CD4-positive, CD25-positive, alpha-beta regulatory T cell (primary cell): Measurements from ENCODE around the gene SPRN. TPM values are rescaled to one million over a fixed set of nuclear protein-coding genes. Genes with fewer than 3 reads are reported as not detected.

Experiments
- ATAC-seq, 2 donors: fragments of 150-1000 bp; cut with Tn5 transposase; one replicate each; pipeline ENCODE4 v1.10.0; 2021; ENCODE audit warnings: low read depth in 2 of 2, moderate number of reproducible peaks in 2 of 2, moderate library complexity in 1 of 2
- DNase-seq, 3 donors: peaks; one replicate each; pipeline versions ENCODE4 v3.0.0 to v3.0.0-alpha.2; 2012 to 2022; ENCODE audit warnings: mixed read lengths in 1 of 3
- H3K27ac ChIP-seq: one replicate; pipeline ENCODE4 v1.7.0; 2013; ENCODE audit warnings: mild to moderate bottlenecking, low read length; ENCODE audit not compliant: insufficient read depth, poor library complexity, severe bottlenecking
- H3K27me3 ChIP-seq: one replicate; pipeline ENCODE4 v1.7.0; 2013; ENCODE audit warnings: low read length; ENCODE audit not compliant: control insufficient read depth, insufficient read depth
- H3K36me3 ChIP-seq: one replicate; pipeline ENCODE4 v1.7.0; 2013; ENCODE audit warnings: mild to moderate bottlenecking, low read length, moderate library complexity; ENCODE audit not compliant: control insufficient read depth, insufficient read depth
- H3K4me1 ChIP-seq: 2 replicates; pipeline ENCODE4 v1.7.0; 2013; ENCODE audit warnings: mild to moderate bottlenecking, low read length; ENCODE audit not compliant: insufficient read depth, control insufficient read depth, poor library complexity, severe bottlenecking
- H3K4me3 ChIP-seq: one replicate; pipeline ENCODE4 v1.7.0; 2013; ENCODE audit warnings: low read depth, mild to moderate bottlenecking, low read length, moderate library complexity
- H3K9me3 ChIP-seq, 2 experiments: 1 replicate in 1 of 2; 2 replicates in 1 of 2; pipeline ENCODE4 v1.7.0; 2013; ENCODE audit warnings: low read length in 2 of 2, mild to moderate bottlenecking in 1 of 2, moderate library complexity in 1 of 2; ENCODE audit not compliant: control insufficient read depth in 2 of 2
- H3K27ac Mint-ChIP-seq, 3 donors: one replicate each; pipeline ENCODE4 v1.8.0; 2020 to 2022; ENCODE audit warnings: mild to moderate bottlenecking in 3 of 3, mixed read lengths in 3 of 3, moderate library complexity in 2 of 3
- H3K27me3 Mint-ChIP-seq: one replicate; pipeline ENCODE4 v1.8.0; 2022; ENCODE audit warnings: mild to moderate bottlenecking, mixed read lengths
- H3K36me3 Mint-ChIP-seq: one replicate; pipeline ENCODE4 v1.8.0; 2020; ENCODE audit warnings: mixed read lengths
- H3K4me1 Mint-ChIP-seq, 4 donors: one replicate each; pipeline ENCODE4 v1.8.0; 2020 to 2022; ENCODE audit warnings: mixed read lengths in 4 of 4, mild to moderate bottlenecking in 1 of 4
- H3K4me3 Mint-ChIP-seq, 4 donors: one replicate each; pipeline ENCODE4 v1.8.0; 2020 to 2022; ENCODE audit warnings: mild to moderate bottlenecking in 4 of 4, mixed read lengths in 4 of 4, moderate library complexity in 3 of 4
- H3K9me3 Mint-ChIP-seq, 7 donors: one replicate each; pipeline ENCODE4 v1.8.0; 2020 to 2022; ENCODE audit warnings: mixed read lengths in 7 of 7, mild to moderate bottlenecking in 3 of 7, moderate library complexity in 2 of 7
- polyA plus RNA-seq, 4 donors: library from polyadenylated mRNA; unstranded; fragments of 300-500 nt; fragmentation: Illumina TruSeq; gene quantifications; one replicate each; pipeline ENCODE4 v1.2.3, GENCODE V29; 2021
- total RNA-seq: library from RNA; stranded (reverse); gene quantifications from one replicate; pipeline ENCODE4 v1.2.3, GENCODE V29; 2022

Gene SPRN
- total and polyA plus RNA-seq, 5 donors from 2014 or later, result 0.10 to 0.77 (median 0.25) TPM; not detected in 1

GRCh38 chr10:133396035-133396624, 28.3 kb downstream of the SPRN start:
- Mint-ChIP-seq H3K9me3 (no peaks in the 10 kb centered on the region), H3K27ac (no peak overlapping the region), H3K4me3 (peak overlapping the region in 3 of 4 donors; percentile 74 to 98 (median 92)), H3K36me3 (peaks cover 10% of the 10 kb centered on the region), H3K4me1 (peaks cover 10 to 54% (median 35%) of the 10 kb centered on the region in 4 donors), H3K27me3 (no peaks in the 10 kb centered on the region)
- no peaks in the 10 kb centered on the region for H3K9me3 ChIP-seq
- no peak for ATAC-seq
- peaks cover 34% of the 10 kb centered on the region for H3K36me3 ChIP-seq
- H3K4me1 ChIP-seq, result peaks cover 50% of the 10 kb centered on the region
- no peak overlapping the region for H3K4me3 ChIP-seq
- H3K27ac ChIP-seq, result no peak overlapping the region
- H3K27me3 ChIP-seq, result no peaks in the 10 kb centered on the region
- no peak for DNase-seq

DNA sequence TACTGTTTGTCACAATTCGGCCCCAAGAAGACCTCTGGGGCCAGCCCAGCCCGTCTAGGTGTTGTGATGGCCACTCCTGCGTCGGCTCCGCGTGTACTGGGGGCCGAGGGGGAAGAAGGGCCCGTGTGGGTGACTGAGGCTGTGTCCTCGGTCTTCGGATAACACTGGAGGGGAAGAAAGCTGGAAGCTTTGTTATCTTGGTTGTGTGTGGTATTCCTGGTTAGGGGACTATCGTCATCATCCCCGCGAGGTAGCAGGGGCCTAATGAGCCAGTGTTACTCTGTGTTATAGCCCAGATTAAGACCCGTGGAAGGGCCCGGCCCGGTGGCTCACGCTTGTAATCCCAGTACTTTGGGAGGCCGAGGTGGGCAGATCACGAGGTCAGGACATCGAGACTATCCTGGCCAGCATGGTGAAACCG, 29.6 kb downstream of the SPRN start:
- Histone ChIP-seq H3K27me3 (no peaks in the 10 kb centered on the region), H3K4me1 (peaks cover 50% of the 10 kb centered on the region), H3K9me3 (no peaks in the 10 kb centered on the region), H3K36me3 (peaks cover 29% of the 10 kb centered on the region), H3K4me3 (peak overlapping the region; percentile 75), H3K27ac (peak overlapping the region; percentile 67)
- no peaks in the 10 kb centered on the region for H3K9me3 Mint-ChIP-seq
- DNase-seq (no peak), ATAC-seq (no peak)
- H3K36me3 Mint-ChIP-seq, result peaks cover 10% of the 10 kb centered on the region
- peak overlapping the region; percentile 84 to 98 (median 92) for H3K4me3 Mint-ChIP-seq
- no peaks in the 10 kb centered on the region for H3K27me3 Mint-ChIP-seq
- peaks cover 11 to 60% (median 34%) of the 10 kb centered on the region in 4 donors for H3K4me1 Mint-ChIP-seq
- peak overlapping the region; percentile 63 to 92 (median 92) for H3K27ac Mint-ChIP-seq

GRCh38 chr10:133394064-133394663, 30.3 kb downstream of the SPRN start, which contains the start of gene MTG1:
MTG1 (plus strand) TSS chr10:133394157; CDS start chr10:133394221, 64 bp downstream.
- Histone ChIP-seq H3K4me3 (peak within 1 kb of the TSS; percentile 75), H3K27me3 (no peaks in the 10 kb centered on the region), H3K36me3 (peaks cover 26% of the 10 kb centered on the region), H3K27ac (peak within 1 kb of the TSS; percentile 67), H3K9me3 (no peaks in the 10 kb centered on the region), H3K4me1 (peaks cover 57% of the 10 kb centered on the region)
- Mint-ChIP-seq H3K36me3 (peaks cover 10% of the 10 kb centered on the region), H3K4me3 (peak within 1 kb of the TSS; percentile 84 to 98 (median 92)), H3K9me3 (no peaks in the 10 kb centered on the region), H3K4me1 (peaks cover 14 to 64% (median 34%) of the 10 kb centered on the region in 4 donors), H3K27me3 (no peaks in the 10 kb centered on the region), H3K27ac (peak within 1 kb of the TSS; percentile 63 to 92 (median 92))
- DNase-seq (peak; percentile 89 to 92 (median 90)), ATAC-seq (peak; percentile 76 to 79)

GRCh38 chr10:133393401-133394063, 30.9 kb downstream of the SPRN start:
- ATAC-seq (no peak), DNase-seq (no peak)
- H3K4me1 Mint-ChIP-seq, result peaks cover 19 to 69% (median 35%) of the 10 kb centered on the region in 4 donors
- peaks cover 10% of the 10 kb centered on the region for H3K36me3 Mint-ChIP-seq
- H3K4me3 Mint-ChIP-seq, result peak overlapping the region; percentile 84 to 98 (median 92)
- H3K4me1 ChIP-seq, result peaks cover 63% of the 10 kb centered on the region
- H3K9me3 Mint-ChIP-seq, result no peaks in the 10 kb centered on the region
- H3K27ac ChIP-seq, result peak overlapping the region; percentile 67
- no peaks in the 10 kb centered on the region for H3K27me3 ChIP-seq
- H3K36me3 ChIP-seq, result peaks cover 19% of the 10 kb centered on the region
- no peaks in the 10 kb centered on the region for H3K27me3 Mint-ChIP-seq
- H3K9me3 ChIP-seq, result no peaks in the 10 kb centered on the region
- peak overlapping the region in 2 of 3 donors; percentile 11 to 69 for H3K27ac Mint-ChIP-seq
- peak overlapping the region; percentile 72 for H3K4me3 ChIP-seq

- ATAC-seq, result no peak
- Mint-ChIP-seq H3K4me3 (peak overlapping the region in 3 of 4 donors; percentile 62 to 90 (median 87)), H3K27ac (peak overlapping the region in 2 of 3 donors; percentile 75 to 97), H3K9me3 (no peaks in the 10 kb centered on the region), H3K36me3 (no peaks in the 10 kb centered on the region), H3K27me3 (no peaks in the 10 kb centered on the region), H3K4me1 (peaks cover 19 to 63% (median 27%) of the 10 kb centered on the region in 4 donors)
- H3K4me3 ChIP-seq, result no peak overlapping the region
- peaks cover 66% of the 10 kb centered on the region for H3K4me1 ChIP-seq
- H3K36me3 ChIP-seq, result peaks cover 8% of the 10 kb centered on the region
- DNase-seq, result no peak
- peak overlapping the region; percentile 82 for H3K27ac ChIP-seq
- no peaks in the 10 kb centered on the region for H3K27me3 ChIP-seq
- H3K9me3 ChIP-seq, result no peaks in the 10 kb centered on the region
Measured at GRCh38 chr10:133391761-133392518, 32.5 kb downstream of the SPRN start.

DNA sequence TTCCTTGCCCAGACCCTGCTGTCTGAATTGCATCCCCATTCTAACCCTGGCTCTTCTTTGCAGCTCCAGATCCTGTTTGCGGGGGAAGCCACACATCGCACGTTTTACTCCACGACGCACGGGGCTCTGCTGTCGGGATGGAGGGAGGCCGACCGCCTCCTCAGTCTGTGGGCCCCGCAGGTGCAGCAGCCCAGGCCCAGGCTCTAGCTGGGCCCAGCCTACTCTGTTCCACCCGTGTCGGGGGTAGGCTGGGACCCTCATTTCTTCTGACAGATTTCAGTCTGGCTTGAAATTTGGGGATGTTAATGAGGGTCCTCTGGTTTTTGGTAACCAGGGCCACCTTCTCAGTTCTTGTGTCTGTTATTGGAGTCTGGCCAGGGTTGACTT, 33.2 kb downstream of the SPRN start:
- peaks cover 22 to 62% (median 24%) of the 10 kb centered on the region in 4 donors for H3K4me1 Mint-ChIP-seq
- peak overlapping the region; percentile 62 to 90 (median 78) for H3K4me3 Mint-ChIP-seq
- Histone ChIP-seq H3K4me1 (peaks cover 66% of the 10 kb centered on the region), H3K4me3 (no peak overlapping the region), H3K27me3 (no peaks in the 10 kb centered on the region), H3K36me3 (peaks cover 3% of the 10 kb centered on the region), H3K27ac (peak overlapping the region; percentile 82), H3K9me3 (no peaks in the 10 kb centered on the region)
- ATAC-seq, result no peak
- H3K36me3 Mint-ChIP-seq, result no peaks in the 10 kb centered on the region
- no peaks in the 10 kb centered on the region for H3K9me3 Mint-ChIP-seq
- H3K27me3 Mint-ChIP-seq, result no peaks in the 10 kb centered on the region
- no peak for DNase-seq
- peak overlapping the region; percentile 75 to 97 (median 92) for H3K27ac Mint-ChIP-seq

GRCh38 chr10:133390597-133391248, 33.7 kb downstream of the SPRN start:
- peak overlapping the region; percentile 68 to 92 (median 90) for H3K4me3 Mint-ChIP-seq
- no peak for DNase-seq
- H3K9me3 ChIP-seq, result no peaks in the 10 kb centered on the region
- H3K27me3 ChIP-seq, result no peaks in the 10 kb centered on the region
- no peak for ATAC-seq
- no peaks in the 10 kb centered on the region for H3K9me3 Mint-ChIP-seq
- H3K4me1 Mint-ChIP-seq, result peaks cover 19 to 61% (median 23%) of the 10 kb centered on the region in 4 donors
- H3K36me3 Mint-ChIP-seq, result no peaks in the 10 kb centered on the region
- H3K27me3 Mint-ChIP-seq, result no peaks in the 10 kb centered on the region
- H3K36me3 ChIP-seq, result no peaks in the 10 kb centered on the region
- H3K4me3 ChIP-seq, result peak overlapping the region; percentile 81
- H3K27ac Mint-ChIP-seq, result peak overlapping the region; percentile 92 to 100 (median 95)
- H3K4me1 ChIP-seq, result peaks cover 62% of the 10 kb centered on the region
- H3K27ac ChIP-seq, result peak overlapping the region; percentile 82
